DMS 273 treated with DMSO at 0.1 percent for 48 hours (cell line): Measurements from ENCODE around the gene ABHD12B.

Experiments used
- DNase-seq: peaks from one replicate; lab custom pipeline; 2025; lab: John Stamatoyannopoulos, UW

ABHD12B gene

GRCh38 chr14:50871914-50872732, at the start of gene ABHD12B:
Gene ABHD12B, plus strand, starts transcription at chr14:50872053. Its CDS starts 122 bp downstream, at chr14:50872175.
- no peak for DNase-seq

GRCh38 chr14:50822501-50823042, 49.3 kb upstream of the ABHD12B start:
- DNase-seq: no peak

GRCh38 chr14:50823051-50823761, 48.6 kb upstream of the ABHD12B start:
- no peak for DNase-seq

- no peak for DNase-seq
These were observed 47.9 kb upstream of the ABHD12B start for GRCh38 chr14:50823762-50824636.

GRCh38 chr14:50825307-50825706, 46.5 kb upstream of the ABHD12B start:
- DNase-seq: no peak

GRCh38 chr14:50826681-50827080, 45.2 kb upstream of the ABHD12B start:
- DNase-seq: no peak

- DNase-seq: no peak
These were observed 42.9 kb upstream of the ABHD12B start for GRCh38 chr14:50828721-50829488.

GRCh38 chr14:50829489-50830043, 42.3 kb upstream of the ABHD12B start:
- no peak for DNase-seq

GRCh38 chr14:50830044-50830931, 41.6 kb upstream of the ABHD12B start:
- DNase-seq: peak; percentile 46

GRCh38 chr14:50830932-50831725, 40.7 kb upstream of the ABHD12B start, which contains the start of gene NIN:
Gene NIN, minus strand, starts transcription at chr14:50831162. Its CDS starts 9,106 bp downstream, at chr14:50822056.
- peak; percentile 27 for DNase-seq

GRCh38 chr14:50831726-50832168, 40.1 kb upstream of the ABHD12B start:
- no peak for DNase-seq

GRCh38 chr14:50832935-50833630, 38.8 kb upstream of the ABHD12B start:
- no peak for DNase-seq

- no peak for DNase-seq
These were observed 37.0 kb upstream of the ABHD12B start for GRCh38 chr14:50834802-50835276.

- no peak for DNase-seq
These were observed 36.6 kb upstream of the ABHD12B start for GRCh38 chr14:50835280-50835679.

- no peak for DNase-seq
These were observed 35.3 kb upstream of the ABHD12B start for GRCh38 chr14:50836515-50836914.

GRCh38 chr14:50837271-50837670, 34.6 kb upstream of the ABHD12B start:
- no peak for DNase-seq

GRCh38 chr14:50837850-50838470, 33.9 kb upstream of the ABHD12B start:
- DNase-seq: no peak

- no peak for DNase-seq
These were observed 32.8 kb upstream of the ABHD12B start for GRCh38 chr14:50839048-50839447.
